Liver (tissue), 9 donors: ENCODE data around the gene GAL3ST3. TPM values are rescaled to one million over a fixed set of nuclear protein-coding genes. Genes with fewer than 3 reads are reported as not detected.
A peak's percentile ranks its signal among the peaks of the same experiment; 100 is the strongest.

Experiments
- DNase-seq: peaks from one replicate; pipeline ENCODE4 v3.0.0-alpha.2; 2017; ENCODE audit warnings: low spot score
- H3K27ac ChIP-seq, 2 donors: one replicate each; pipeline ENCODE4 v1.7.0; 2013; ENCODE audit warnings: inconsistent platforms in 2 of 2, low read length in 2 of 2, control low read depth in 1 of 2, low read depth in 1 of 2, mild to moderate bottlenecking in 1 of 2
- H3K27me3 ChIP-seq, 4 donors: one replicate each; pipeline versions ENCODE4 v1.6.1 to v1.7.0; 2013; ENCODE audit warnings: low read length in 3 of 4, inconsistent platforms in 1 of 4, mild to moderate bottlenecking in 1 of 4, moderate library complexity in 1 of 4; ENCODE audit not compliant: control insufficient read depth in 4 of 4, insufficient read depth in 4 of 4
- H3K36me3 ChIP-seq, 4 donors: one replicate each; pipeline versions ENCODE4 v1.6.1 to v1.7.0; 2013; ENCODE audit warnings: low read length in 3 of 4, mild to moderate bottlenecking in 3 of 4, low read depth in 1 of 4, moderate library complexity in 1 of 4; ENCODE audit not compliant: control insufficient read depth in 4 of 4, insufficient read depth in 3 of 4
- H3K4me1 ChIP-seq, 4 donors: one replicate each; pipeline versions ENCODE4 v1.6.1 to v1.7.0; 2013; ENCODE audit warnings: low read length in 3 of 4, mild to moderate bottlenecking in 3 of 4, moderate library complexity in 1 of 4; ENCODE audit not compliant: control insufficient read depth in 4 of 4, insufficient read depth in 4 of 4
- H3K4me3 ChIP-seq, 3 donors: one replicate each; pipeline versions ENCODE4 v1.6.1 to v1.7.0; 2013; ENCODE audit warnings: low read length in 3 of 3, control low read depth in 1 of 3, low read depth in 1 of 3, mild to moderate bottlenecking in 1 of 3
- H3K9ac ChIP-seq, 2 donors: one replicate each; pipeline ENCODE4 v1.7.0; 2013; ENCODE audit warnings: low read length in 2 of 2, mild to moderate bottlenecking in 2 of 2, moderate library complexity in 2 of 2, control low read depth in 1 of 2, low read depth in 1 of 2
- H3K9me3 ChIP-seq, 4 donors: one replicate each; pipeline versions ENCODE4 v1.6.1 to v1.7.0; 2013; ENCODE audit warnings: low read length in 3 of 4; ENCODE audit not compliant: control insufficient read depth in 4 of 4
- ATF3 ChIP-seq: IDR thresholded peaks from 2 replicates; pipeline ENCODE4 v1.6.1; 2016; ENCODE audit warnings: antibody characterized with exemption
- CTCF ChIP-seq: fragments of 150-350 bp; IDR thresholded peaks from 2 replicates; pipeline ENCODE4 v1.5.1; 2017; ENCODE audit warnings: improper control_type of control experiment, low read depth, low read length; ENCODE audit not compliant: missing input control
- FOXA1 ChIP-seq: IDR thresholded peaks from 2 replicates; pipeline ENCODE4 v1.6.1; 2016; ENCODE audit warnings: antibody characterized with exemption
- FOXA2 ChIP-seq: IDR thresholded peaks from 2 replicates; pipeline ENCODE4 v1.6.1; 2016; ENCODE audit warnings: antibody characterized with exemption
- GABPA ChIP-seq, 2 donors: IDR thresholded peaks in 1 of 2; conservative IDR thresholded peaks in 1 of 2; 2 replicates each; pipeline ENCODE4 v1.6.1; 2016; ENCODE audit warnings: antibody characterized with exemption in 2 of 2, mild to moderate bottlenecking in 1 of 2, moderate library complexity in 1 of 2
- HNF4G ChIP-seq: IDR thresholded peaks from 2 replicates; pipeline ENCODE4 v1.6.1; 2016; ENCODE audit warnings: antibody characterized with exemption
- MAX ChIP-seq: IDR thresholded peaks from 2 replicates; pipeline ENCODE4 v1.6.1; 2016; ENCODE audit warnings: antibody characterized with exemption
- RAD21 ChIP-seq, 2 donors: IDR thresholded peaks; 2 replicates each; pipeline ENCODE4 v1.6.1; 2016; ENCODE audit warnings: antibody characterized with exemption in 2 of 2, mild to moderate bottlenecking in 2 of 2
- SP1 ChIP-seq: IDR thresholded peaks from 2 replicates; pipeline ENCODE4 v1.6.1; 2018; ENCODE audit warnings: antibody characterized with exemption, mild to moderate bottlenecking
- TAF1 ChIP-seq: conservative IDR thresholded peaks from 2 replicates; pipeline ENCODE4 v1.6.1; 2016; ENCODE audit warnings: antibody characterized with exemption, mild to moderate bottlenecking
- YY1 ChIP-seq: IDR thresholded peaks from 2 replicates; pipeline ENCODE4 v1.6.1; 2016; ENCODE audit warnings: antibody characterized with exemption, mild to moderate bottlenecking
- WGBS: extraction: QIAGEN DNeasy Blood & Tissue Kit; methylation state at CpG from one replicate; pipeline ENCODE4 v1.1.7; 2013; 5-methylcytosine and 5-hydroxymethylcytosine counted together
- polyA plus RNA-seq, 2 donors: library from polyadenylated mRNA; stranded (reverse) in 1 of 2; unstranded in 1 of 2; fragments of 200-250 nt in 1 of 2; fragments of >200 nt in 1 of 2; fragmentation: Nextera tagmentation in 1 of 2; extraction: Ambion mirVana in 1 of 2; gene quantifications; one replicate each; pipeline versions ENCODE4 v1.2.1 to v1.2.3, GENCODE V29; 2013 to 2015
- total RNA-seq, 2 donors: library from RNA; depleted of rRNA; stranded (reverse); fragments of >200 nt; gene quantifications; one replicate each; pipeline ENCODE4 v1.2.3, GENCODE V29; 2014
- TF ChIP-seq, protein P1 (sequence below): IDR thresholded peaks from 2 replicates; pipeline ENCODE4 v1.6.1; 2016; ENCODE audit warnings: antibody characterized with exemption, mild to moderate bottlenecking
- TF ChIP-seq, protein P2 (sequence below): IDR thresholded peaks from 2 replicates; pipeline ENCODE4 v1.6.1; 2016; ENCODE audit warnings: antibody characterized with exemption
- donor health status: healthy.
- donor health status: healthy.
- donor health status: healthy.
- donor health status: healthy.
- donor health status: healthy.

GAL3ST3 gene
- total and polyA plus RNA-seq, 4 donors, result not detected

DNA sequence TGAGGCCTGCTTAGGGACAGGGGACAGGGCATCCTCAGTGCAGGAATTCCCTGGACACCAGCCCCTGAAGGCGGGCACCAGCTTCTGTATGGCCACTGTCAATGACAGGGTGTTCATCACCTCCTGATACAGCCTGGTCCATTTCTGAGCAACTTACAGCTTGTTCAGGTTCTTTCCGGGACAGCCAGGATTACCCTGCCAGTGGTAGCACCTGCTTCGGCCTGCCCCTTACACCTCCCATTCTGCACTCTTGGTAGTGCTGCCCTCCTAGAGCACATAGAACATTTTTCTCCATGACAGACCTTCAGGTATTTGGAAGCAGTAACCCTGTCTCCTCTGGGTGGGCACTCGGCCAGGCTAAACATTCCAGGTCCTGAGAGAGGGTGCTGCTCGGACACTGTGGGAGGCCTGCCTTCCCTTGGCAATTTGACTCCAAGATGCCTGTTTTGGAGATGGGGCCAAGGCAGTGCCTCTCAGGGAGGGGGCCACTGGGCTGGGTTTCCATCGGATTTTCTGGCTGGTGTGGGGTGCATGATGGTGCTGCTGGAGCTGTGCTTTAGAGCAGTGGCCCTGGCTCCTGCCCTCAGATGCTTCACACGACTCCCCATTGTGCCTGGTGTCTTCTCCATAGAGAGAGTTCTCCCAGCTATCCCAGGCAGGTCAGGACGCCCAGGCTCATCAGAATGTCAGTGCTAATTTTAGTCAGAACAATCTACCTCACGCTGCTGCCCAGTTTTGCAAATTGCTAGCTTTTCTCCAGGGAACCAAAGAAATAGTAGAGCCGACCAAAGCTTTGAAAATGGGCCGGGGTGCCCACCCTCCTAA, 1.2 kb downstream of the GAL3ST3 start (continued):
- TF ChIP-seq, protein P1, sequence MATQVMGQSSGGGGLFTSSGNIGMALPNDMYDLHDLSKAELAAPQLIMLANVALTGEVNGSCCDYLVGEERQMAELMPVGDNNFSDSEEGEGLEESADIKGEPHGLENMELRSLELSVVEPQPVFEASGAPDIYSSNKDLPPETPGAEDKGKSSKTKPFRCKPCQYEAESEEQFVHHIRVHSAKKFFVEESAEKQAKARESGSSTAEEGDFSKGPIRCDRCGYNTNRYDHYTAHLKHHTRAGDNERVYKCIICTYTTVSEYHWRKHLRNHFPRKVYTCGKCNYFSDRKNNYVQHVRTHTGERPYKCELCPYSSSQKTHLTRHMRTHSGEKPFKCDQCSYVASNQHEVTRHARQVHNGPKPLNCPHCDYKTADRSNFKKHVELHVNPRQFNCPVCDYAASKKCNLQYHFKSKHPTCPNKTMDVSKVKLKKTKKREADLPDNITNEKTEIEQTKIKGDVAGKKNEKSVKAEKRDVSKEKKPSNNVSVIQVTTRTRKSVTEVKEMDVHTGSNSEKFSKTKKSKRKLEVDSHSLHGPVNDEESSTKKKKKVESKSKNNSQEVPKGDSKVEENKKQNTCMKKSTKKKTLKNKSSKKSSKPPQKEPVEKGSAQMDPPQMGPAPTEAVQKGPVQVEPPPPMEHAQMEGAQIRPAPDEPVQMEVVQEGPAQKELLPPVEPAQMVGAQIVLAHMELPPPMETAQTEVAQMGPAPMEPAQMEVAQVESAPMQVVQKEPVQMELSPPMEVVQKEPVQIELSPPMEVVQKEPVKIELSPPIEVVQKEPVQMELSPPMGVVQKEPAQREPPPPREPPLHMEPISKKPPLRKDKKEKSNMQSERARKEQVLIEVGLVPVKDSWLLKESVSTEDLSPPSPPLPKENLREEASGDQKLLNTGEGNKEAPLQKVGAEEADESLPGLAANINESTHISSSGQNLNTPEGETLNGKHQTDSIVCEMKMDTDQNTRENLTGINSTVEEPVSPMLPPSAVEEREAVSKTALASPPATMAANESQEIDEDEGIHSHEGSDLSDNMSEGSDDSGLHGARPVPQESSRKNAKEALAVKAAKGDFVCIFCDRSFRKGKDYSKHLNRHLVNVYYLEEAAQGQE, result no peak

DNA sequence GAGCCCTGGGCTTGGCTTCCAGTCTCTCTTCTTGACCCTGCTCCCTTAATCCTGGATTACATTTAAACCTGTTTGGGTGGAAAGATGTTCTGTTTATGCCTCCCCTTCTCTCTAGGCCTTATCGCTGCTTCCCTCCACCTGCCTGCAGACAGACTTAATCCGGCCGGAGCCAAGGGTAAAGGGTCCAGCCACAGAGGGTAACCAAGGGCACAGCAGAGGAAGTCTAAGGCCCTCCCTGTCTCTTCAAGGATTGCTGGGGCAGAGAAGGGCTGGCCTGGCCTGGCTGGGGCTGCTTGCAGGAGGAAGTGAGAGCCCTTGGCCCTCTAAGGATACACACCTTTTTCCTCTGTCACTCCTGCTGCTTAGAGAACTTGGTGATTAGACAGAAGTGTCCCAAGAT, 2.1 kb downstream of the GAL3ST3 start:
- 89% methylated on average over 3 of the region's 3 CpGs for WGBS
- Histone ChIP-seq H3K4me3 (no peak overlapping the region), H3K9ac (no peak overlapping the region), H3K4me1 (peaks cover 0 to 18% (median 10%) of the 10 kb centered on the region in 4 donors), H3K36me3 (no peaks in the 10 kb centered on the region), H3K27me3 (peaks cover 0 to 4% (median 0%) of the 10 kb centered on the region in 4 donors), H3K9me3 (no peaks in the 10 kb centered on the region), H3K27ac (no peak overlapping the region)
- TF ChIP-seq, protein P2, sequence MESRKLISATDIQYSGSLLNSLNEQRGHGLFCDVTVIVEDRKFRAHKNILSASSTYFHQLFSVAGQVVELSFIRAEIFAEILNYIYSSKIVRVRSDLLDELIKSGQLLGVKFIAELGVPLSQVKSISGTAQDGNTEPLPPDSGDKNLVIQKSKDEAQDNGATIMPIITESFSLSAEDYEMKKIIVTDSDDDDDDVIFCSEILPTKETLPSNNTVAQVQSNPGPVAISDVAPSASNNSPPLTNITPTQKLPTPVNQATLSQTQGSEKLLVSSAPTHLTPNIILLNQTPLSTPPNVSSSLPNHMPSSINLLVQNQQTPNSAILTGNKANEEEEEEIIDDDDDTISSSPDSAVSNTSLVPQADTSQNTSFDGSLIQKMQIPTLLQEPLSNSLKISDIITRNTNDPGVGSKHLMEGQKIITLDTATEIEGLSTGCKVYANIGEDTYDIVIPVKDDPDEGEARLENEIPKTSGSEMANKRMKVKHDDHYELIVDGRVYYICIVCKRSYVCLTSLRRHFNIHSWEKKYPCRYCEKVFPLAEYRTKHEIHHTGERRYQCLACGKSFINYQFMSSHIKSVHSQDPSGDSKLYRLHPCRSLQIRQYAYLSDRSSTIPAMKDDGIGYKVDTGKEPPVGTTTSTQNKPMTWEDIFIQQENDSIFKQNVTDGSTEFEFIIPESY, result no peak
- TF ChIP-seq ATF3 (no peak), FOXA2 (no peak), GABPA (IDR thresholded peaks at IDR 0.05 in 1 of 2, conservative IDR thresholded peaks at IDR 0.05 in 1 of 2) (no peak), MAX (no peak), TAF1 (no peak), YY1 (no peak), SP1 (no peak), FOXA1 (no peak)
- no peak for DNase-seq

DNA sequence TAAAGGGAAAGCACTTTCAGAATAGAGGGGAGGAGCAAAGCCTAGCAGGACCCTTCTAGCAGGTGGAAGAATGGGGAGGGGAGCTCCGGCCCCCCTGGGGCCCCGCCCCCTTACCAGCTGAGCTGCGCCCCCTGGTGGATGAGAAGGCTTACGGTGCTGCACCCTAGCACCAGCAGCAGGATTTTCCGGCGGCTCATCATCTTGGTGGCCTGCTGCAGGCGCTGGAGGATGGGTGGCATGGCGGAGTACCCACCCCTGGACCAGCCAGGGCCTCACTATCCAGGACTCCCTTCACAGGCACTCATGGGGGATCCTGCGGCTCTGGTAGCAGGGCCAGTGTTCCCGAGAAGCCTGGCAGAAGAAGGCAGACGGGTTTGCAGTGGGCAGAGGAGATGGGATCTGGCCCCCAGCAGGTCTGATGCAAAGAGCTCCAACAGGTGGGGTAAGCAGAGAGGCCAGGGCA, 3.8 kb downstream of the GAL3ST3 start:
- 15% methylated on average over 11 of the region's 11 CpGs for WGBS
- H3K4me3 ChIP-seq, result no peak overlapping the region
- H3K9ac ChIP-seq, result no peak overlapping the region

More for the DNA sequence above, 3.8 kb downstream of the GAL3ST3 start:
- Histone ChIP-seq H3K27ac (no peak overlapping the region), H3K27me3 (peaks cover 0 to 4% (median 0%) of the 10 kb centered on the region in 4 donors), H3K9me3 (no peaks in the 10 kb centered on the region), H3K36me3 (no peaks in the 10 kb centered on the region), H3K4me1 (peaks cover 0 to 5% (median 4%) of the 10 kb centered on the region in 4 donors)
- peak; percentile 77 for DNase-seq
- TF ChIP-seq HNF4G, result no peak
- peak; percentile 86 for TF ChIP-seq CTCF
- peak in 1 of 2 donors; percentile 68 for TF ChIP-seq RAD21 (IDR thresholded peaks at IDR 0.05)
